ENCODE measurements around the gene ANKS1A.
A peak's percentile ranks its signal among the peaks of the same experiment; 100 is the strongest.

The ANKS1A gene

GRCh38 chr6:35073211-35073610 is 184.2 kb downstream of the ANKS1A start:
- DNase-seq: no peak

DNA sequence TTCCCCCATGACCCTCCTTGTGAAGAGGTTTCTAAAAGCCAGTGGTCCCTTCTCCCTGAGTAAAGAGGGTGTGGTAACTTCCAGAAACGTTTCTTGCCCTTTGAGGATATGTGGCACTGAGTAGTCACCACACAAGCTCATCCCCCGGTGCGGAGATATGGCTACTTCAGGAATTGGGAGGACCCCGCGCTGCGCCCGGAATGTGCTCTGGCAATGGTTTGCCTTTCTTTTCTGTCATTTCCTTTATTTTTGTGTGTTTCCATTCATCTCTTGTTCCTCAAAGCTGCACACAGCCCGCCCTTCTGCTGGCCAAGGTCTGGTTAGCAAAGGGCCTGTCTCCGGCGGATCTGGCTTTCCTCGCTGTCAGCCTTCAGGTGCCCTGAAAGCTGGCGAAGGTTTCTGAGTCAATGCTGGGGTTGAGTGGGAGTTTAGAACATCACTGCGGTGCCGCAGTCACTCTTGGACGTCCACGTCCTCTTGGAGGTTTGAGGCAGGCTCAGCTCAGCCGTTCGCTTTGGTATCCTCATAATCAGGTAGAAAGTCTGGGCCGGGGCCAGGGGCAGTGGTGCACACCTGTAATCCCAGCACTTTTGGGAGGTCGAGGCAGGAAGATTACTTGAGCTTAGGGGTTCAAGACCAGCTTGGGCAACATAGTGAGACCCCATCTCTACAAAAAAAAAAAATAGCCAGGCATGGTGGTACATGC is 184.9 kb downstream of the ANKS1A start:
- no peak for DNase-seq

DNA sequence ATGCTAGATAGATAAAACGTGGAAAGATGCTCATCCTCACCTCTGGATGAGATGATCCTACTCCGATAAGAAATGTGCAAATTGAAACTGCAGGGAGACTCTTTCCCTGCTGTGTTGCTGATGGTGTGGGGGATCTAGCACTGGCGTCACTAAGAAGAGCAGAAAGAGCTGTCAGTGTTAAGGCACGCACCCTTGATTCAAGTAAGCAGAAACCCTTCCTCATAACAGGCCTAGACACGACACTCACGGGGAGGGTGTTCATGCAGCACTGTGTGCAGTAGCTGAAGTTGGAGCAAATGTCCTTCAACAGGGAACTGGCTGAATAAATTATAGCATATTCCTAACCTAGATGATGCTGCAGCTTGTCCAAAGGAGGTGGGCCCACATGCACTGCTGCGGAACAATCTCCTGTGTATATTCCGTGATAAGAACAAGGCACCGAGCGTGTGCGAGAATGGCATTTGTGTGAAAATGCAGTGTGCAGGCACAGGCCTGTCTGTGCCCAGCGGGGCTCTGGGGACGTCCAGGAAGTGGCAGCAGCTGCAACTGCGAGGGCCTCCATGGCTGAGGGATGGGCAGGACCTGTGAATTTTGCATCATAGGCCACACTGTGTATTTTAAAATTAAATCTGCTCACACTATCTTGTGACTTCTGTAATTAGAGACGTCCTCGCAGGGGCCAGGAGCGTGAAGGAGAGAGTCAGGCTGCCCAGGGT is 188.1 kb downstream of the ANKS1A start:
- DNase-seq: no peak

GRCh38 chr6:35077713-35078105 is 188.7 kb downstream of the ANKS1A start:
- DNase-seq: no peak

- DNase-seq: no peak
Observed at GRCh38 chr6:35078226-35078850, 189.3 kb downstream of the ANKS1A start.

DNA sequence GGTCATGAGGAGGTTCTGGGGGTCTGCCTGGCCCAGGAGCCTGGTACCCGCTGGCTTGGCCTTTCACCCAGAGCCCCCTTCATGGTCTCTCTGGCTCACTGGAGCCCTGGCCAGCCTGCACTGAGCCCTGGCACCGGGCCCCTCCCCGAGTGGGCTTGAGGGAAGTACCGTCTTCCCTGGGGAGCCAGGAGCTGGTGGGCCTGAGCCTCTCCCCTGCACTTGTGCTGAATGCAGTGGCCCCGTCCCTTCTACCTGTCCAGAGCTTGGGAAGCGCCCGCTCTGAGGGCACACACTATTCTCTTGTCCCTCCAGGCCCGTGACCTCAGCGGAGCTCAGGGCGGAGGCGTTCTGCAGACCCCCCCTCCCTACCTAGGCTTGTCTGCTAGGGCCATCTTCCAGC is 189.8 kb downstream of the ANKS1A start:
- no peak for DNase-seq

DNA sequence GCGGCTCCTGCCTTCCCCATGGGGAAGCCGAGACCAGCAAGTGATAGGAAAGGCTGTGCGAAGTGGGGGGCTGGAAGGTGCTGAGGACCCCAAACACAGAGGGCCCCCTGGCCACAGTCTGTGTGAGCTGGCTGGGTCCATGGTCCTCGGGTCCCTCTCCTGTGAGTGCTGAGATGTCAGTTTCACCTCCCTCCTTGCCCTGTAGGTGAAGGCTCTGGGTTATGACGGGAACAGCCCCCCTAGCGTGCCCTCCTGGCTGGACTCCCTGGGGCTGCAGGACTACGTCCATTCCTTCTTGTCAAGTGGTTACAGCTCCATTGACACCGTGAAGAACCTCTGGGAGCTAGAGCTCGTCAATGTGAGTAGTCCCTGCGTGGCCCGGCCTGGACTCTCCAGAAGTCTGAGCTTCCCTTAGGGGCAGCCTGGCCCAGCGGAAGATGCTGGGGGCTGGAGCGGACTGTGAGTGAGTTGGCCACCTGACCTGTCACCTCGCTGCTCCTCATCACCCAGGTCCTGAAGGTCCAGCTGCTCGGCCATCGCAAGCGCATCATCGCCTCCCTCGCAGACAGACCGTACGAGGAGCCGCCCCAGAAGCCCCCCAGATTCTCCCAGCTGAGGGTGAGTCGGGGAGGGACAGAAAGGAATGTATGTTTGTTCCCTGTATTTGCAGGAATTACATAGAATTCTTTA is 190.4 kb downstream of the ANKS1A start:
- no peak for DNase-seq

- no peak for DNase-seq
Observed at GRCh38 chr6:35080016-35080680, 191.1 kb downstream of the ANKS1A start.

DNA sequence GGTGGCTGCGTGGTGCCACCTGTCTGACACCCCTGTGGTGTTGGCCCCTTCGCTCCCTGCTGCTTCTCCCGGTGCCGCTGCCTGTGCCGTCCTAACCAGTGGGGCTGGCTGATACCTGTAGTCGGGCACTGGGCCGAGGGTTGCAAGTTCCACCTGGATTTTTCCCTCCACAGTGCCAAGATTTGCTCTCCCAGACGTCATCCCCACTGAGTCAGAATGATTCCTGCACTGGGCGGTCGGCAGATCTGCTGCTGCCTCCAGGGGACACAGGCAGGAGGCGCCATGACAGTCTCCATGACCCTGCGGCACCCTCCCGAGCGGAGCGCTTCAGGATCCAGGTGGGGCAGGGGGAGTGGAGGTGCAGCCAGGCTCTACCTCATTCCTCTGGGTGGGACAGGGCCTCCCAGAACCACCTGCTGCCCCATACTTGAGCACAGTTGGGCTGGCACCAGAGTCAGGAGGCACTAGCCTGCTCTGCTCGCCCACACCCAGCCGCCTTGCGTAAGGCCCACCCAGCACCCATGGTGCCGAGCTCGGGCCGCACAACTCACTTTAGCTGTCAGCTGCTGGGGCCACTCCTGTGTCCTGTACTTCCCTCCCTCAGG is 191.9 kb downstream of the ANKS1A start:
- DNase-seq: no peak

- DNase-seq: no peak
Observed at GRCh38 chr6:35081426-35081851, 192.4 kb downstream of the ANKS1A start.

- DNase-seq: no peak
Observed at GRCh38 chr6:35082046-35082732, 193.1 kb downstream of the ANKS1A start.

DNA sequence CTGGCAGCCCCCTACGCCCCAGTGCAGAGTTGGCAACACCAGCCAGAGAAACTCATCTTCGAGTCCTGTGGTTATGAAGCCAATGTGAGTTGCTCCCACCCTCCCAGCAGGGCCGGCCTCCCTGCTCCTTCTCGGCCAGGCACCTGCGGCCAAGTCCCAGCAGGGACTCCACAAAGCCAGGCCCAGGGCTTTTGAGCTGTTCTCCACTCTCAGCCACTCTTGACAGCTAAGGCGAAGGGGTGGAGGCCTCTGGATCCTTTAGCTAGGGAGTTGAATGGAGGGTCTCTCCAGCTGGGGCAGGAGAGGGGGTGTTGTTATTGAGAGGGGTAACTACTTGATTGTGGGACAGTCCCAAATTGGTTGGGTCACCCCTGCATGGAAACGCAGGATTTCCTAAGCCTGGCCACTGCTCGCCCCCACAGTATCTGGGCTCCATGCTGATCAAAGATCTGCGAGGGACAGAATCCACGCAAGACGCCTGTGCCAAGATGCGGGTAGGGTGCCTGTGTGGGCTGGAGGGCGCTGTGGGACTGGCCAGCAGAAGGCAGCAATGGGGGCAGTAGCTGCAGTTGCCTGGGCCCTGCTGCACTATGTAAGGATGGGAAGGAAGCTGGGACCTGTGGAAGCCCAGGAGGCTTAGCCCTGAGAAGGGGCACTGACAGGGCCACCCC is 193.8 kb downstream of the ANKS1A start:
- DNase-seq: no peak

DNA sequence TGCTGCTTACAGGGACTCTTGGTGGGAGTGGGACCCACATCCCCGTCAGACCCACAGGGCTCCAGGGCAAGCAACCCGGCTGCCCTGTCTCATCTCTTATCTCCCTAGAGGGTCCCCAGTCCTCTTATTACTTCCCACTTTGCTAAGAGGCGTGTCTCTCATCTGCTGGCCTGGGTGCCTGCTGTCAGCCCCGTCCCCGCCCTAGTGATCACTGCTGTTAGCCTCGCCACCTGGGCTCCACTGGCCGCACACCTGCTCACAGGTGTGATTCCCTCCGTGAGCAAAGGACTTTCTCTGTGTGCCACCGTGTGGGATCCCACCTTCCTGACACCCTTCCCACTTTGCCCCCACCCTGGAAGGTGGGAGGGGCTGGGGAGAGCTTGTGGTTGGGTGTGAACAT is 194.5 kb downstream of the ANKS1A start:
- no peak for DNase-seq

- DNase-seq: peak; percentile 14
Observed at GRCh38 chr6:35084041-35084491, 195.0 kb downstream of the ANKS1A start.

GRCh38 chr6:35084511-35085203 is 195.6 kb downstream of the ANKS1A start:
- no peak for DNase-seq

DNA sequence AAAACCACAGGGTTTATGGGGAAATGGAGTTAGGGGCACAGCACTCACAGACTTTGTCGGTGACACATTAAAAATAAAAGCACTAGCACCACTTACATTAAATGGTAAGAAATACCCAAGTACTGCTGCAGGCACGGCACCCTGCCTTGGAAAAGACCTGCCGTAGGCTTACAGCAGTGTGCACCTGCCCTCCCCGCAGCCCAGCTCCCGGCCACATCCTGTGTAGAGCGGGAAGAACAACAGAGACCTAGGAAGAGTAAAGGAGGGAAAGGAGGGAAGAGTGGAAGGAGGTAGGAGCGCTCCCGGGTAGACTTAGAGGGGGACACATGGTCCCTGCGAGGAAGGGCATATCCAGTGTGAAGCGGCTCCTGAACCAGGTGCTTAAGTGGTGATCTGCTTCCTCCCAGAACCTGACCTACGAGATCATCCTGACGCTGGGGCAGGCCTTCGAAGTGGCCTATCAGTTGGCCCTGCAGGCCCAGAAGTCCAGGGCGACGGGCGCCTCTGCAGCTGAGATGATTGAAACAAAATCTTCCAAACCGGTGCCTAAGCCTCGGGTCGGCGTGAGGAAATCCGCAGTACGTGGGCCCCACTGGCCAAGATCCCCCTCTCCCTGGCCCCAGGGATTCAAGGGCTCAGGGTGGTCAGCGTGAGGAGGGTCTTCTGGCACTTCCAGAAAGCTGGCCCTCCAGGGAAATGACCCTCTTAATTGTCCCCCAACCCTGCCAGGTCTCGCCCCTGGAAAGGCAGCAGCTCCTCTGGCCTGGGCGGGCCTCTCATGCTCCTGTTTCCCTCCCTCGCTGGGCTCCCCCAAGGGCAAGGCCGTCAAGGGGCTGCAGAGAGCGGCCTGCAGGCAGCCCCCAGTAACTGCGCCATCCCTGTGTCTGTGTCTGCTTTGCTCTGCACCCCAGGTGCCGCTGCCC is 196.6 kb downstream of the ANKS1A start:
- DNase-seq: no peak

GRCh38 chr6:35086282-35086632 is 197.2 kb downstream of the ANKS1A start:
- DNase-seq: no peak

DNA sequence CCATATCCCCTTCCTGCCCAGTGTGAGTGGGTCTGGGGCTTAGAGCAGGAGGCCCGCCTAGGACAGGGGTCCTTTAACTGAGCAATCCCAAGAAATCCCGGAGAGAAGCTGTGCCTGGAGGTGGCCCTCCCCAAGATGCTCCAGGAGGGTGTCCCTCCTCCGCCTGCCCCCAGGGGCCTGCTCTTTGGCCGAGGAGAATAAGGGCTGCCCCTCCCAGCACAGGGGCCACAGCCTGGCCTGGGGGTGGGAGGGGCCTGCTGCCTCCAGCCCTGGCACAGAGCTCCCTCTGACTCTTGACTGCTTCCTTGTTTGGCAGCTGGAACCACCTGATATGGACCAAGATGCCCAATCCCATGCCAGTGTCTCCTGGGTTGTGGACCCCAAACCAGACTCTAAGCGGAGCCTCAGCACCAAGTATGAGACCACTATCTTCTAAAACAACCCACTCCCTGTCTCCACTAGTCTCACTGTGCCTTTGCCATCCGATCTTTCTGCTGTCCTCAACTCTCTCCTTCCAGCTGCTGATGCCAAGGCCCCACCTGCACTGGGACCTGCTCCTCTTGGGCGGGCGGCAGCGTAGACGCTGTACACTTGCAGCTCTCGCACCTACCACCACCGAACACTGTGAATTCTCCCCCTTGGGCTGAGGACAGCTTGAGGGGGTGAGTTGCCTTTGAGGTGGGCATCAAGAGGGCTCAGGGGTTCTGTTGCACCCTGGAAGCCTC is 197.7 kb downstream of the ANKS1A start:
- no peak for DNase-seq

Measured in midbrain (tissue), 1 donor.